Measurements from ENCODE around the gene DGLUCY.
"Not testable (repeated sequence)": the region's sequence is repeated elsewhere in the genome, so short reads cannot be mapped to it uniquely, and the experiment has no call there.

The DGLUCY gene

GRCh38 chr14:91153360-91153759 lies 39.5 kb downstream of the DGLUCY start:
- TF ChIP-seq, protein P1, sequence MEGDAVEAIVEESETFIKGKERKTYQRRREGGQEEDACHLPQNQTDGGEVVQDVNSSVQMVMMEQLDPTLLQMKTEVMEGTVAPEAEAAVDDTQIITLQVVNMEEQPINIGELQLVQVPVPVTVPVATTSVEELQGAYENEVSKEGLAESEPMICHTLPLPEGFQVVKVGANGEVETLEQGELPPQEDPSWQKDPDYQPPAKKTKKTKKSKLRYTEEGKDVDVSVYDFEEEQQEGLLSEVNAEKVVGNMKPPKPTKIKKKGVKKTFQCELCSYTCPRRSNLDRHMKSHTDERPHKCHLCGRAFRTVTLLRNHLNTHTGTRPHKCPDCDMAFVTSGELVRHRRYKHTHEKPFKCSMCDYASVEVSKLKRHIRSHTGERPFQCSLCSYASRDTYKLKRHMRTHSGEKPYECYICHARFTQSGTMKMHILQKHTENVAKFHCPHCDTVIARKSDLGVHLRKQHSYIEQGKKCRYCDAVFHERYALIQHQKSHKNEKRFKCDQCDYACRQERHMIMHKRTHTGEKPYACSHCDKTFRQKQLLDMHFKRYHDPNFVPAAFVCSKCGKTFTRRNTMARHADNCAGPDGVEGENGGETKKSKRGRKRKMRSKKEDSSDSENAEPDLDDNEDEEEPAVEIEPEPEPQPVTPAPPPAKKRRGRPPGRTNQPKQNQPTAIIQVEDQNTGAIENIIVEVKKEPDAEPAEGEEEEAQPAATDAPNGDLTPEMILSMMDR (conservative IDR thresholded peaks at IDR 0.05), result no peak
- TF ChIP-seq ZFX (IDR thresholded peaks at IDR 0.05), result no peak
- no peak overlapping the region for H3K27ac ChIP-seq

- TF ChIP-seq, protein P1 (conservative IDR thresholded peaks at IDR 0.05), result no peak
- TF ChIP-seq ZFX (IDR thresholded peaks at IDR 0.05), result no peak
- peak overlapping the region; percentile 66 for H3K27ac ChIP-seq
Measured at GRCh38 chr14:91154851-91155625, 41.2 kb downstream of the DGLUCY start.

- peak overlapping the region; percentile 66 for H3K27ac ChIP-seq
- TF ChIP-seq ZFX (IDR thresholded peaks at IDR 0.05), result no peak
- TF ChIP-seq, protein P1 (conservative IDR thresholded peaks at IDR 0.05), result no peak
Measured at GRCh38 chr14:91155626-91156089, 41.8 kb downstream of the DGLUCY start.

GRCh38 chr14:91156142-91156666 lies 42.3 kb downstream of the DGLUCY start:
- peak overlapping the region; percentile 66 for H3K27ac ChIP-seq

- not testable (repeated sequence) for H3K27ac ChIP-seq
Measured at GRCh38 chr14:91156877-91157276, 43.0 kb downstream of the DGLUCY start.

GRCh38 chr14:91158091-91158790 lies 44.4 kb downstream of the DGLUCY start:
- peak overlapping the region; percentile 6; the same call in 1 of the 2 replicates for H3K27ac ChIP-seq
- no peak for TF ChIP-seq ZFX (IDR thresholded peaks at IDR 0.05)
- TF ChIP-seq, protein P1 (conservative IDR thresholded peaks at IDR 0.05), result no peak

DNA sequence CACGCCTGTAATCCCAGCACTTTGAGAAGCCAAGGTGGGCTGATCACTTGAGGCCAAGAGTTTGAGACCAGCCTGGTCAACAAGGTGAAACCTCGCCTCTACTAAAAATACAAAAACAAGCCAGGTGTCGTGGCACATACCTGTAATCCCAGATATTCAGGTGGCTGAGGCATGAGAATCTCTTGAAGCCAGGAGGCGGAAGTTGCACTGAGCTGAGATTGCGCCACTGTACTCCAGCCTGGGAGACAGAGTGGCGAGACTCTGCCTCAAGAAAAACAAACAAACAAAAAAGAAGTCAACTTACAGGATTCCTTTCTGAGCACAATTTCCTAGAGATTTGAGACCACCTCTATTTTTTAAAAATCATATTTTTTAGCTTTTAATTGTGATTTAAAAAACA lies 45.3 kb downstream of the DGLUCY start:
- H3K27ac ChIP-seq, result no peak overlapping the region
- TF ChIP-seq ZFX (IDR thresholded peaks at IDR 0.05), result no peak
- TF ChIP-seq, protein P1 (conservative IDR thresholded peaks at IDR 0.05), result no peak

GRCh38 chr14:91159906-91160305 lies 46.0 kb downstream of the DGLUCY start:
- no peak for TF ChIP-seq ZFX (IDR thresholded peaks at IDR 0.05)
- TF ChIP-seq, protein P1 (conservative IDR thresholded peaks at IDR 0.05), result no peak
- no peak overlapping the region for H3K27ac ChIP-seq
